NCI-H446 (cell line): Measurements from ENCODE around the gene ZNF628.

Experiments
- DNase-seq, 2 experiments: peaks; one replicate each; lab custom pipeline; 2025; lab: John Stamatoyannopoulos, UW

The ZNF628 gene

DNA sequence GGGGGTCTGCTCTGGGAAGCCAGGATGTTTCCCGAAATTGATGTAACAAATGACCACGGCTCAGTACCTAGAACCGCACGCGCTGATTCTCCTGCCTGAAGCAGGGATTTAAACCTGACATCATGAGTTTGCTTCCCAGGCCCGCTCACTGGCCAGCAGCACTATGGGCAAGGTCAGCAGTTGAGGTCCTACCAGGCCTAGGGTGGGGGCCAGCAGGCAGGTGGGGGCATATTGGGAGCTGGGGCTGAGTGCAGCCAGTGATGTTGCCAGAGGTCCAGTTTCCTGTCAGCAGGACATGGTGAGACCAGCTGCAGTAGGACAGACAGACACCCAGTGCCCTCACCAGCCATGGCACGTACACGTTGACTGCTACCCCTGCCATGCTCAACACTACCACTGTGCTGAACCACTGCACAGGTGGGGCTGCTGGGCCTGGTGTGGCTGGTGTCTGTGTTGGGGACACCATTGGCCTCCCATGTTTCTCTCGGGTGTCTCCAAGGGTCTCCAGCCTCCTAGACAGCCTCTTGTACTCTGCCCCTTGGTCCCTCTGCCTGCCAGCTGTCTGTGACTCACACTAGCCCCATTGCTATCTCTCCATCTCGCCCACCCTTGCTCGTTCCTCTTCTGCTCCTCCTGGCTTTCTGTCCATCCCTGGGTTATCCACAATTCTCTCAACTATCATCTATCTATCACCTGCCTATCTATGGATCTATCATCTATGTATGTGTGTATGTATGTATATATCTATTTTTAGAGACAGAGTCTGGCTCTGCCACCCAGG lies 10.8 kb upstream of the ZNF628 start:
- no peak for DNase-seq

GRCh38 chr19:55466241-55466614 lies 10.2 kb upstream of the ZNF628 start:
- DNase-seq: no peak

- peak in 1 of 2 experiments; percentile 41 for DNase-seq
These were observed 9.0 kb upstream of the ZNF628 start for GRCh38 chr19:55467236-55468053.

- no peak for DNase-seq
These were observed 8.4 kb upstream of the ZNF628 start for GRCh38 chr19:55468054-55468393.

GRCh38 chr19:55471266-55471665 lies 5.2 kb upstream of the ZNF628 start:
- DNase-seq: no peak

- DNase-seq: no peak
These were observed 4.0 kb upstream of the ZNF628 start for GRCh38 chr19:55472463-55472862.

DNA sequence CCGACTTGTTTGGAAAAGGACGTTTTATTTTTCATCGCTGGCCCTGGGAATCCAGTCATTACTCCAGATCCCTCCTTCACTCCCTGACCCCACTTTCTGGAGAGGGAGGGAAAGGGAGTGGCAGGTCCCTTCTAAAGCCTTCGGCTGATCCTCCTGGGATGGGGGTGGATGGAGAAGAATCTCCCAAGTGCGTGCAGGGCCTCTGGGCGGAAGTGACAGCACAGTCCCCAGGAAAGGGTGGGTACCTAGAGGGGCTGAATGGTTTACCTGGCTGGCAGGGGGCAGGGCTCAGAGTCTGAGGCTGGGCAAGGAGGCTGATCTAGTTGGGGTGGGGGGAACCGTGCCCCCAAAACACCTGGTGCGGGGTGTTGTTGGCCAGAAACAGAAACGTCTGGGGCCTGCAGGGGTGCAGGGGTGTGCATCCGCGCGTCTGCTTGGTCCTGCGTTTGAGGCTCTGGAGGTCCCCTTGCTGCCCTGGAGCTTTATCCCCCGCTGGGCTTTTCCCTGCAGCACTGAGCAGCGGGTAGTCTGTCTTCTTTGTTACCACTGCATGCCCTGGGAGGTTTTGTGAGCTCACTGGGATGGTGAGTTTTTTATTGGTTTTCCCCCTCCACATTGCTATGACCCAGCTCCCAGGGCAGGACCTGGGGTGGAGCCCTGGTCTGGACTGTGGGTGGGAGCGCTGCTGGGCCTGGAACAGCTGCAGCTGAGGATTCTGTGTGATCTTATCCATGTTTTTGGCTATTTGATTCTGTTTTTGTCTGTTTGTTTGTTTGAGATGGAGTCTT lies 3.0 kb upstream of the ZNF628 start:
- no peak for DNase-seq

- no peak for DNase-seq
These were observed 1.9 kb upstream of the ZNF628 start for GRCh38 chr19:55474269-55475265.

DNA sequence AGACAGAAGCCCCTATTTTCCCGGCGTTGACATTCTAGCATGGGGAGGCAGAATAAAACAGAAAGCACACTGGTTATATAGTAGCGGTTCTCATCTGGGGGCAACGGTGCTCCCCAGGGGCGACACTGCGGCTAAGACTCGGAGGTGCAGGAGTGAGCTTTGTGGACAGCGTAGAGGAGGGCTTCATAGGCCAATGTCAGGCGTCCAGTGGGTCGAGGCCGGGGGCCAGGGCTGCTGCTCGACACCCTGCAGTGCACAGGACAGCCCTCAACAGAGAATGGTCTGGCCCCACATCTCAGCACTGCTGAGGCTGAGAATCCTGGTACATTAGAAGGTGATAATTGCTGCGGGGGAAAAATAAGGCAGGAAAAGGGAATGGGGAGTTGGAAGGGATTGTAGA lies 1.5 kb downstream of the ZNF628 start:
- DNase-seq: no peak

DNA sequence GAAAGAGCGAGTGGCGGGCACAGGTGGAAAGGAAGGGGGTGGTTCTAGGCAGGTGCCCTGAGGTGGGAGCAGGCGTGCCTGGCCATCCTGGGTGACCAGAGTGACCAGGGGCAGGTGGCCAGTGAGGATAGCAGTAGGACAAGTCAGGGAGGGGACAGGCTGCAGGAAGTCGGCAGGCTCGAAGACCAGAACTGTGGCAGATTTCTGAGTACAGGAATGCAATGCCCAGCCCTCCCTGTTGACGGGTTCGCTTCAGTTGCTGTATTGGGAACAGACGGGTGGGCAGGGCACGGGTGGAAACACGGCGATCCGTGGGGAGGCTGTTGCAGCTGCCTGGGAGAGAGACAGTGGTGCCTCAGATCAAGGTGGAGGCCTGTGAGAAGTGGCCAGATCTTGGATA lies 1.9 kb downstream of the ZNF628 start:
- DNase-seq: no peak

GRCh38 chr19:55479045-55479444 lies 2.6 kb downstream of the ZNF628 start:
- no peak for DNase-seq

GRCh38 chr19:55479451-55480230 lies 3.2 kb downstream of the ZNF628 start:
- DNase-seq: no peak

GRCh38 chr19:55481148-55481793 lies 4.9 kb downstream of the ZNF628 start:
- DNase-seq: no peak

DNA sequence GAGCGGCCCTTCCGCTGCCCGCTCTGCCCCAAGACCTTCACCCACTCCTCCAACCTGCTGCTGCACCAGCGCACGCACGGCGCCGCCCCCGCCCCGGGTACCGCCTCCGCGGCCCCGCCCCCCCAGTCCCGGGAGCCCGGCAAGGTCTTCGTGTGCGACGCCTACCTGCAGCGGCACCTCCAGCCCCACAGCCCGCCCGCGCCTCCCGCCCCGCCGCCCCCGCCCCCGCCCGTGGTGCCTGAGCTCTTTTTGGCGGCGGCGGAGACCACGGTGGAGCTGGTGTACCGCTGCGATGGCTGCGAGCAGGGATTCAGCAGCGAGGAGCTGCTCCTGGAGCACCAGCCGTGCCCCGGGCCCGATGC lies 5.4 kb downstream of the ZNF628 start:
- DNase-seq: no peak

DNA sequence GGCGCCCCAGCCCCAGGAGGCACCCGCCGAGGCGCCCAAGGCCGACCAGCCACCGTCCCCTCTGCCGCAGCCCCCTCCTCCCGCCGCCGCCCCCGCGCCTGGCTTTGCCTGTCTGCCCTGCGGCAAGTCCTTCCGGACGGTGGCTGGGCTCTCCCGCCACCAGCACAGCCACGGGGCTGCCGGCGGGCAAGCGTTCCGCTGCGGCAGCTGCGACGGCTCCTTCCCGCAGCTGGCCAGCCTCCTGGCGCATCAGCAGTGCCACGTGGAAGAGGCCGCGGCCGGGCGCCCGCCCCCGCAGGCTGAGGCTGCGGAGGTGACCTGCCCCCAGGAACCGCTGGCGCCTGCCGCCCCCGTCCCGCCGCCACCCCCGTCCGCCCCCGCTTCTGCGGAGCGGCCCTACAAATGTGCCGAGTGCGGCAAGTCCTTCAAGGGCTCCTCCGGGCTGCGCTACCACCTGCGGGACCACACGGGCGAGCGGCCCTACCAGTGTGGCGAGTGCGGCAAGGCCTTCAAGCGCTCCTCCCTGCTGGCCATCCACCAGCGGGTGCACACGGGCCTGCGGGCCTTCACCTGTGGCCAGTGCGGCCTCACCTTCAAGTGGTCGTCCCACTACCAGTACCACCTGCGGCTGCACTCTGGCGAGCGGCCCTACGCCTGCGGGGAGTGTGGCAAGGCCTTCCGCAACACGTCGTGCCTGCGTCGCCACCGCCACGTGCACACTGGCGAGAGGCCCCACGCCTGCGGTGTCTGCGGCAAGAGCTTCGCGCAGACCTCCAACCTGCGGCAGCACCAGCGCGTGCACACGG lies 5.9 kb downstream of the ZNF628 start:
- no peak for DNase-seq

DNA sequence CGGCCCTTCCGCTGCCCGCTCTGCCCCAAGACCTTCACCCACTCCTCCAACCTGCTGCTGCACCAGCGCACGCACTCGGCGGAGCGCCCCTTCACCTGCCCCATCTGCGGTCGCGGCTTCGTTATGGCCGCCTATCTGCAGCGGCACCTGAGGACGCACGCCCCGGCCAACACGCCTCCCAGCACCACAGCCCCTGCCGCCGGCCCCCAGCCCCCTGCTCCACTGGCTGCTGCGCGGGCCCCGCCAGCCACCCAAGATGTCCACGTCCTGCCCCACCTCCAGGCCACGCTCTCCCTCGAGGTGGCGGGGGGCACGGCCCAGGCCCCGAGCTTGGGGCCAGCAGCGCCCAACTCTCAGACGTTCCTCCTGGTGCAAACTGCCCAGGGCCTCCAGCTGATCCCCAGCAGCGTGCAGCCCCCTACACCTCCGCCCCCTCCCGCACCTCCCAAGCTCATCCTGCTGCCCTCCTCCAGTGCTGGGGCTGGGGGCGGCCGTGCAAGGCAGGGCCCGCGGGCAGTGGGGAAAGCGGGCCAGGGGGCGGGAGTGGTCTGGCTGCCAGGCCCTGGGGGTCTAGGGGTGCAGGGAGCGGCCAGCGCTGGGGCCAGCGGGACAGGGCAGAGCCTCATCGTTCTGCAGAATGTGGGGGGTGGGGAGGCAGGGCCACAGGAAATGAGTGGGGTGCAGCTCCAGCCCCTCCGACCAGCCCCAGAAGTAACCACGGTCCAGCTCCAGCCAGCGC lies 6.7 kb downstream of the ZNF628 start:
- DNase-seq: no peak

DNA sequence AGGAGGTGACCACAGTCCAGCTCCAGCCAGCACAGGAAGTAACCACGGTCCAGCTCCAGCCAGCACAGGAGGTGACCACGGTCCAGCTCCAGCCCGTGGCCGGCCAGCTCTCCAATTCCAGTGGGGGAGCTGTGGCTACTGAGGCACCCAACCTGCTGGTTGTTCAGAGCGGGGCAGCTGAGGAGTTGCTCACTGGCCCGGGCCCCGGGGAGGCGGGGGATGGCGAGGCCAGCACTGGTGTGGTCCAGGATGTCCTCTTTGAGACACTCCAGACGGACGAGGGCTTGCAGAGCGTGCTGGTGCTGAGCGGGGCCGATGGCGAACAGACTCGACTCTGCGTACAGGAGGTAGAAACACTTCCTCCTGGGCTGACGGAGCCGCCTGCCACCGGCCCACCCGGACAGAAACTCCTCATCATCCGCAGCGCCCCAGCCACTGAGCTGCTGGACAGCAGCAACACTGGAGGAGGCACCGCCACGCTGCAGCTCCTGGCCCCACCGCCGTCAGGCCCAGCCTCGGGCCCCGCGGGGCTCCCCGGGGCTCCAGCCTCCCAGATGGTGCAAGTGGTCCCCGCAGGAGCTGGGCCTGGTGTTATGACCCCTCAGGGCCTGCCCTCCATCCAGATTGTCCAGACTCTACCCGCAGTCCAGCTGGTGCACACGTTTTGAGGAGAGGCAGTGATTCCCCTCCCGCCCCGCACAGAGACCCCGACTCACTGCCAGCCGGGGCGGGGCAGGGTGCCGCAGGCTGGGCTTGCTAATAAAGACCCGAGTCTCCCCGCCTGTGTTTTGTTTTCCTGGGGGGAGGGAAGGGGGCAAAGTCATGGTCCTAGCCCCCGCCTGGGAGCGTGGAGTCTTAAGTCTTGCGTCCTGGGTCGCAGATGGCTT lies 7.5 kb downstream of the ZNF628 start:
- no peak for DNase-seq
